SH-SY5Y (cell line): ENCODE results near the gene JAM2.

ENCODE experiments used
- GATA2 ChIP-seq: IDR thresholded peaks from 2 replicates; pipeline ENCODE4 v1.6.1; 2011; ENCODE audit warnings: mild to moderate bottlenecking, low read depth, low read length
- GATA3 ChIP-seq: IDR thresholded peaks from 2 replicates; pipeline ENCODE4 v1.6.1; 2011; ENCODE audit warnings: low read depth, mild to moderate bottlenecking, low read length, moderate library complexity

GRCh38 chr21:25619198-25619597, 19.9 kb upstream of the JAM2 start:
- TF ChIP-seq GATA2 (no peak), GATA3 (no peak)
